Coronary artery (tissue), 2 donors: ENCODE results near the gene TMEM234.
A peak's percentile ranks its signal among the peaks of the same experiment; 100 is the strongest.

Experiments used
- DNase-seq: peaks from one replicate; pipeline ENCODE4 v3.0.0-alpha.2; 2017; ENCODE audit warnings: low spot score
- H3K27ac ChIP-seq, 2 donors: fragments of 200-600 bp; sonication (generic); one replicate each; pipeline ENCODE4 v1.5.1; 2016 to 2019
- H3K4me3 ChIP-seq: fragments of 200-600 bp; sonication (generic); 2 replicates; pipeline ENCODE4 v1.5.1; 2016; ENCODE audit warnings: mild to moderate bottlenecking, moderate library complexity
- TF ChIP-seq, protein P1 (sequence below): fragments of 200-600 bp; sonication (generic); IDR thresholded peaks from one replicate; pipeline ENCODE4 v1.5.1; 2019; ENCODE audit warnings: antibody characterized with exemption

The TMEM234 gene

DNA sequence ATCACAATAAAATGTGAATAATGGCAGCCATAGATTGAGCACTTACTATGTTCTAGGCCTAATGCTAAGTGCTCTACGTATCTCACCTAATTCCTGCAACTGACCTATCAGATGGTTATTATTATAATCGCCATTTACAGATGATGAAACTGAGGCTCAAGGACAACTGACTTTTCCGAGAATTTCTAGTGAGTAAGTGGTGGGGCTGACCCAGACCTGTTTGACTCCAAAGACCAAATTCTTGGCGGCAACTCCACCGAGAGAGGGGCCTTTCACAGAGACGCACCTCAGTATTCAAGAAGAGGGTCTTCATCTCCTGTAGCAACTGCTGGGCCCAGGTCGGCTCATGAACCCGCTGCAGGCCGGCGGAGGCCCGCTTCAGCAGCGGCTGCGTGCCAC lies 573 bp downstream of the TMEM234 start:
- Histone ChIP-seq H3K4me3 (peak overlapping the region; percentile 94), H3K27ac (peak overlapping the region; percentile 84 to 97)
- no peak for DNase-seq
- TF ChIP-seq, protein P1, sequence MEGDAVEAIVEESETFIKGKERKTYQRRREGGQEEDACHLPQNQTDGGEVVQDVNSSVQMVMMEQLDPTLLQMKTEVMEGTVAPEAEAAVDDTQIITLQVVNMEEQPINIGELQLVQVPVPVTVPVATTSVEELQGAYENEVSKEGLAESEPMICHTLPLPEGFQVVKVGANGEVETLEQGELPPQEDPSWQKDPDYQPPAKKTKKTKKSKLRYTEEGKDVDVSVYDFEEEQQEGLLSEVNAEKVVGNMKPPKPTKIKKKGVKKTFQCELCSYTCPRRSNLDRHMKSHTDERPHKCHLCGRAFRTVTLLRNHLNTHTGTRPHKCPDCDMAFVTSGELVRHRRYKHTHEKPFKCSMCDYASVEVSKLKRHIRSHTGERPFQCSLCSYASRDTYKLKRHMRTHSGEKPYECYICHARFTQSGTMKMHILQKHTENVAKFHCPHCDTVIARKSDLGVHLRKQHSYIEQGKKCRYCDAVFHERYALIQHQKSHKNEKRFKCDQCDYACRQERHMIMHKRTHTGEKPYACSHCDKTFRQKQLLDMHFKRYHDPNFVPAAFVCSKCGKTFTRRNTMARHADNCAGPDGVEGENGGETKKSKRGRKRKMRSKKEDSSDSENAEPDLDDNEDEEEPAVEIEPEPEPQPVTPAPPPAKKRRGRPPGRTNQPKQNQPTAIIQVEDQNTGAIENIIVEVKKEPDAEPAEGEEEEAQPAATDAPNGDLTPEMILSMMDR, result no peak

DNA sequence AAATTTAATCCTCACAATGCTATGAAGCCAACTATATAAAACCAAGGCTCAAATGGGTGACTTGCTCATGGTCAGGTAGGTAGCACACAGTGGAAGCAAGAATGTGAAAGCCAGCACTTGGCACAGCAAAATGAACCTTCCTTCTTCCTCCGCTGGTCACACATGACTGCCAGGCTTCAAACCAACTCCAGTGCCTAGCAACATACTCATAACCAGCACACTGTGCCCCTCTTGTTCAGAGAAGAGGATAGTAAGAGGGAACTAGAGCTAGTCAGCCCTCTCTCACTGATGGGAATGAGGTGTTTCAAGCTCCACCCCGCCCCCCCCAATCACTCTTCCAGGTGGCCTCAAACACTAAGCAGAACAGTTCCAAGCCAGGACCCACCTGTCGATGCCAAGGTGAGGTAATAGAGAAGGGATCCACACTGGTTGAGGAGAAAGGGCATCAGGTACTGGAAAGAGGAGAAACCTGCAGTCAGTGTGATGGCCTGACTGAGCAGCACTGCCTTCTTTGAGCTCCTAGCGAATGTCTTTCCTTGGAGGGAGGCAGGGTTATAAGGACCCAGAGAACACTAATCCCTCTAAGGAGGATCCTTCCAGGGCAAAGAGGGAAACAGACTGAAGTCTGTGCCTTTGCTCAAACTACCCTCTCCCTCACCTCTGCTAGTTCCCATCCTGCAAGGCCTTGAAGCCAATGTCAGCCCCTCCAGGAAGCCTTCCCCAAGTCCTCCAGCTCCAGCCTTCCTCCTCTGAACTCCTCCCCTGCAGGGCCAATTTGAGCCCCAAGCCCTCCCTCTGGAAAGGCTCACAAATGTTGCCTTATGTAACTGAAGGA lies 1.2 kb downstream of the TMEM234 start:
- Histone ChIP-seq H3K27ac (peak overlapping the region in 1 of 2 donors; percentile 97), H3K4me3 (peak overlapping the region; percentile 94)
- no peak for DNase-seq
- TF ChIP-seq, protein P1, result no peak

DNA sequence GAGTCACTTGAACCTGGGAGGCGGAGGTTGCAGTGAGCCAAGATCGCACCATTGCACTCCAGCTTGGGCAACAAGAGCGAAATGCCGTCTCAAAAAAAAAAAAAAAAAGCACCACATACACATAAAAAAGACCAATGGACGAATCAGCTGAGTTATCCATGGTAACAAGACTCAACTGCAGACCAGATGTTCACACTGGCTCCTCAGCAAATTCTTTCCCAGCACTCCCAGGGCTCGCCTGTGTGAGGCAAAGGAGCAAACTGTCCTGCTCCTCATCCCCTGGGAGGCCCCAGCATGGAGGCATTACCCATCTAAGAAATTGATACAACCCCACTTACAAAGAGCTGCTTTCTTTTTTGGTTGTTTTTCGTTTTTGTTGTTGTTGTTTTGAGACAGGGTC lies 3.1 kb downstream of the TMEM234 start:
- H3K4me3 ChIP-seq, result no peak overlapping the region
- TF ChIP-seq, protein P1, result no peak
- DNase-seq, result no peak
- no peak overlapping the region for H3K27ac ChIP-seq

DNA sequence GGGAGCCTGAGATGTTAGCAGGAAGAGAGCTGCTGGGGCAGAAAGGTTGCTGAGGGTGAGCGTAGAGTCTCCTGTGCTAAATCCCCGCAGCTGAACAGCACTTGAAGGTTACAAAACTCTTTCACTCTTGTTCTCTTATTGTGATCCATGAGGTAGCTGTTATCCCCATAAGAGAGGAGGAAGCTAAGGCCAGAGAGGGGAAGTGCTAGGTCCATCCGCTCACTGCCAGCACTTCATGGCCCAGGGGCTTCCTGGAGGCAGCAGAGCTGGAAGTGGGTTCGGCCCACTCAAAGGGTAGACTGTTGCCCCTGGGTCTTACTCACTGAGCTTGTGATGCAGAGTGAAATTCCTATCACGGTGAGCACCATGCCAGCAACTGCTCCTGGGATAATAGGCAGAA lies 5.6 kb downstream of the TMEM234 start:
- DNase-seq, result no peak
- Histone ChIP-seq H3K27ac (no peak overlapping the region), H3K4me3 (no peak overlapping the region)
- TF ChIP-seq, protein P1, result no peak

DNA sequence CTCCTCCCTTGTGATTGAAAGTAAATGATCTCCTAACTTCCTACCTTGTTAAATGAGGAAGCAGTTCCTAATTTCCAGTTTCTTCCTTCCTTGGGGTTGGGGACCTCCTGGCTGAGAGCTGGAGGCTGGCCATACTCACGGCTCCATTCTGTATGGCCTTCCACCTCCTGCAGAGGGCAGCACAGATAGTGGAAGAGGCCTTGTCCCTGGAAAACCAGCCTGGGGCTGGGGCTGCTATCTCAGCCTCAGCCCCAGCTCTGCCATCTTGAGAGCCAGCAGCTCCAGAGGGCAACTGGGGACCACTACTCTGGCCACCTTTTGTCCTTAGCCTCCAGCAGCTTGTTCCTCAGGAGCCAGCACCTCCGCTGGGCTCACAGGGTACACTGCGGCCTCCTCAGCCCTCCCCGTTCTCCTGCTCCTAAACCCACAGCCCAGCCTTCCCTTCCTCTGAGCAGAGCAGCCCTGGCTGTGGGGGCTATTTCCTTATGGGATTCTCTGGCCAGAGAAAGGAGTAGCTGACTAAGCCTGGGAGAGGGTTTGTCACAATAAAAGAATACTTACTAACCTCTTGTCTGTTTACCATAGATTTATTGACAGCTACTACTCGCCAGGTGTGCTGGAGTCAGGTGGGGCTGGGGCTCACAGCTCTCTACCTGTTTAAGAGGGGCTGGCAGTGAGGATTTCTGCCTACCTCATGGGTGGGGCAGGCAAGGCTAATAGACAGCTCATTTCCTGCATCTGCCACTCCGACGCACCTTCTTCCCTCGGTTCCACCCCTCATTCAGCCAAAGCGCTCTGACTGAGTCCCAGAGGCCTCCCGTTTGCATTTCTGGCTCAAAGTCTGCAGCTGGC lies 6.3 kb downstream of the TMEM234 start:
- Histone ChIP-seq H3K4me3 (no peak overlapping the region), H3K27ac (peak overlapping the region in 1 of 2 donors; percentile 16)
- TF ChIP-seq, protein P1, result peak; percentile 34
- DNase-seq, result no peak

DNA sequence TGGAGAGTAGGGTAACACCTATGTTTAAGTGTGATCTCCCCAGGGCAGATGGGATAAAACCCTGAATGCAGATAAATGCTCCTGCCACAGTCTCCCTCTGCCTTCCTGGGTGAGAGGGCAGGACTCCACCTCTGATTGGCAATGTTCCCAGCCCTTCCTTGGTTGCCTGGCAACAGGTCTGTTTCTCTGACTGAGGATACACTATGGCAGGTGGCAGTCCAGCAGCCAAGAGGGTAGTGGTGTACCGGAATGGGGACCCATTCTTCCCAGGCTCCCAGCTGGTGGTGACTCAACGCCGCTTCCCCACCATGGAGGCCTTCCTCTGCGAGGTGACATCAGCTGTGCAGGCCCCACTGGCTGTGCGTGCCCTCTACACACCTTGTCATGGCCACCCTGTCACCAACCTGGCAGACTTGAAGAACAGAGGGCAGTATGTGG lies 13.2 kb downstream of the TMEM234 start, which contains the start of gene DCDC2B:
Gene DCDC2B, plus strand, starts transcription at position 199 of the 438 bp plus-strand sequence. Its CDS starts 5 bp downstream, at position 204.
- TF ChIP-seq, protein P1, result no peak
- H3K4me3 ChIP-seq, result no peak within 1 kb of the TSS
- no peak for DNase-seq
- H3K27ac ChIP-seq, result no peak within 1 kb of the TSS
